GM20431 (cell line): ENCODE results near the gene AQP11.
"Not testable (repeated sequence)": the region's sequence is repeated elsewhere in the genome, so short reads cannot be mapped to it uniquely, and the experiment has no call there.

ENCODE experiments used
- in situ Hi-C: fragments of 300-500 bp; cut with MseI, MboI; formaldehyde crosslinking; loops from one replicate; pipeline ENCODE4 v1.15.0; 2020; ENCODE audit warnings: low sequenced_read_pairs; ENCODE audit not compliant: unreplicated experiment

Gene AQP11

DNA sequence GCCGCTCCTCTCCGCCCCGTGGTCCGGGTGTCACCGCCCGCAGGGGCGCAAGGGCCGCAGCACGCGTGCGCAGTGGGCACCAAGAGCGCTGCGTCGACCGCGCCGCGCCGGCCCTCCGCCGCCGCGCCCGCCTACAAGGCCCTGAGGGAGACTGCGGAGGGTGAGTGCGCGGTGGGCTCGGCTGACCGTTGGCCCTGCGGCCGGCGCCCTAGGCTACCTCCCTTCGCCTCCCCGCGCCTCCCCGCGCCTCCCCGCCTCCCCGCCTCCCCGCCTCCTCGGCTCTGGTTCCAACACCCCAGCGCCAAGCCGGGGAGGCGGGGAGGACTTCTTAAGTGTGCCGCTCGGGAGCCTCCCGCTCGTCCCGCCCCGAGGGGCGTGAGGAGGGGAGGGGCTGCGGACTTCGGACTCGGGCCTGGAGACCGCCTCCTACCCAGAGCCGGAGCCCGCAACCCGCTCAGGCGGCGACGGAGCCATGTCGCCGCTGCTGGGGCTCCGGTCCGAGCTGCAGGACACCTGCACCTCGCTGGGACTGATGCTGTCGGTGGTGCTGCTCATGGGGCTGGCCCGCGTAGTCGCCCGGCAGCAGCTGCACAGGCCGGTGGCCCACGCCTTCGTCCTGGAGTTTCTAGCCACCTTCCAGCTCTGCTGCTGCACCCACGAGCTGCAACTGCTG is at the start of gene AQP11:
TSS of gene AQP11 (plus strand) at position 433 of the 673 bp plus-strand sequence. CDS start at position 473, 40 bp downstream.
- in situ Hi-C loops, result no loop called here

DNA sequence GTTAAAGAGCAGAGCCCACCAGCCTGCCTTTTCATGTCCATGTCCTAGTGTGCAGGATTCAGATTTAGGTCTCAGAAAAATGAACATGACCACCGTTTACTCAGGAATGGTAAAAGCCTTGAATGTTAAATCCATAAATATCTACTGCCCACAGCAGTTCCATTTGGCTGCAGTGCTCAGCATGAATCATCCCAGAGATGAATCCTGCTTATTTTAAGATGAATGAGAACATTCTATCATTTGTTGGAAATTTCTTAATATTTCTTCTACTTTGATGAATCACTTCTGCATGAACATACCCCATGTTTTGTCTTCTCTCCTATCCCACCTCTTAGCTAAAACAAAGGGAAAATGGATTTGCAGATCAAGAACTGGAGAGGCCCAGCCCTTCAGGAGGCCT is 47.5 kb upstream of the AQP11 start:
- in situ Hi-C loops, result no loop called here

DNA sequence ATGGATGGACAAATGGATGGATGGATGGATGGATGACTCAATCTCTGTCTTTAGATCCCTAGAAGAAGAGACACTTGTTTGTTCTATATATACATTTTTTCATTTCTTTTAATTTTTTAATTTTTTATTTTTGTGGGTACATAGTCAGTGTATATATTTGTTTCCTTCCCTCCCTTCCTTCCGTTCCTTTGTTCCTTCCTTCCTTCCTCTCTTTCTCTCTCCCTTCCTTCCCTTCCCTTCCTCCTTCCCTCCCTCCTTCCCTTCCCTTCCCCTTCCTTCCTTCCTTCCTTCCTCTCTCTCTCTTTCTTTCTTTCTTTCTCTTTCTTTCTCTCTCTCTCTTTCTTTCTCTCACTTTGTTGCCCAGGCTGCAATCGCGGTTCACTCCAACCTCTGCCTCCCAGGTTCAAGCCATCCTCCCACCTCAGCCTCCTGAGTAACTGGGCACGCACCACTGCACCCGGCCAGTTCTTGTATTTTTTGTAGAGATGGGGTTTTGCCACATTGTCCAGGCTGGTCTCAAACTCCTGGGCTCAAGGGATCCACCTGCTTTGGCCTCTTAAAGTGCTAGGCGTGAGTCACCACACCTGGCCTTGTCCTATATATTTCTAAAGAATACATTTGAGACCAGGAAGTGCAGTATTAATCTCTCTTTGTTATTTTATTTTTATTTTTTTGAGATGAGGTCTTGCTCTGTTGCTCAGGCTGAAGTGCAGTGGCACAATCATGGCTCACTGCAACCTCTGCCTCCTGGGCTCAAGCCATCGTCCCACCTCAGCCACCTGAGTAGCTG is 42.5 kb upstream of the AQP11 start:
- in situ Hi-C loops, result no loop called here

DNA sequence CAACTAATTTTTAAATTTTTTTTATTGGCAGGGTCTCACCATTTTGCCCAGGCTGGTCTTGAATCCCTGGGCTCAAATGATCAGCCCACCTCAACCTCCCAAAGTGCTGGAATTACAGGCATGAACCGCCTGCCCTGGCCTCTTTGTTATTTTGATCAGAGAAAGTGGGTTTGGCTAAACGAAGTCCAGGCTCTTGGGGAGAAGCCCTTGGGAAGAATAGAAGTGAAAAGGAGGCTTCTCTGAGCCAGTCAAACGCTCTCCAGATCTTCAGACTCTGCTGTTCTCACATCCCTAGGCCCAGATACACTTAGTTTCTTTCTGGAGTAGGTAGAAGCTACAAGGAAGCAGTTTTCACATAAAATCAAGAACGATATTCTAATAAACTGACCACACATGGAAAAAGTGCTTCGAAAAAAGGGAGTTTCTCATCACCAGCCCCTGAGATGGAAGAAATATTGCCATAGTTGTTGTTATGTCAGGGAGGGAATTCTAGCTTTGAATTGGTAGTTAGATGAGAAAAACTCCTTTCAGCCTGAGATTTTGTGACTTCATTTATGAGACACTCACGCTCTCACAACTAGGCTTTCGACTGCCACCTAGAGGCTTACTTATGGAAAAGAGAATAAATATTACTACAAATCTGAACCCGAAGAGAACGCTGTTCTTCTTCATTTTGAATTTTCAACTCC is 41.7 kb upstream of the AQP11 start:
- in situ Hi-C loops, result no loop called here

DNA sequence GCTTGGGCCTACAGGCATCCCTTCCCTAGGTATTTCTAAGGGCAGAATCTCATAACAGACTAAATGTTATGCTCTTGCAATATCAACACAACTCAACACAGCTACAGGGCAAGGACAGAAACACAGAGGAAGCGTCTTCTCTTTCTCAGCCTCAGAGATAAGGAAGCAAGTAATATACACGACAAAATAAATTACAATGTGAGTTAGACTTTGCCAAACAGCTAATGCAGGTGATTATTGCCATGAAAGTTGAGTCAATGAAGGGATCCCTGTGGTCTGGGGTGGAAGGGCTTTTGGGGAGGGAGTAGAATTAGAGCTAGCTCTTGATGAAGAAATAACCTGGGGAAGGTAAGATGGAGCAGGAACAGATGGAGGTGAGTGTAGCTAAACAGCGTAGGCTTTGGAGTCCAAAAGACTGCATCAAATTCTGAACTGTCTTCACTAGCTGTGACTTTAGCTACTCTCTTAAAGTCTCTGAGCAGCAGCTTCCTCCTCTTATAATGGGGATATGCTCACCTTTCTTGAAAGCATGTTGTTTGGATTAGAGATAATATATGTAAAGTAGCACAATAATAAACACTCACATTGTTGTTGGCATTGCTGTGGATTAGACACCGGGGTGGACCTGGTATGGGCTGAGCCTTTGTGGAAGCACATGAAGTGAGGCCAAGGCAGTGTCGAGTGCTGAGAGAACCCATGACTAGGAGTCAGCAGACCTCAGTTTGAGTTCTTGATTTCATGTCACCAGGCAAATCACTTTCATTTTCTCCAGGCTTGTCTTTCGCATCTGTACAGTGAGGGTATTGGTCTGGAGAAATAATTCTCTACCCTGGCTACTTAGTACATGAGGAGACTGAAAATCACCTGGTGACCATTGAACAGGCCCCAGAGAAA is 41.0 kb upstream of the AQP11 start:
- in situ Hi-C loops, result no loop called here

DNA sequence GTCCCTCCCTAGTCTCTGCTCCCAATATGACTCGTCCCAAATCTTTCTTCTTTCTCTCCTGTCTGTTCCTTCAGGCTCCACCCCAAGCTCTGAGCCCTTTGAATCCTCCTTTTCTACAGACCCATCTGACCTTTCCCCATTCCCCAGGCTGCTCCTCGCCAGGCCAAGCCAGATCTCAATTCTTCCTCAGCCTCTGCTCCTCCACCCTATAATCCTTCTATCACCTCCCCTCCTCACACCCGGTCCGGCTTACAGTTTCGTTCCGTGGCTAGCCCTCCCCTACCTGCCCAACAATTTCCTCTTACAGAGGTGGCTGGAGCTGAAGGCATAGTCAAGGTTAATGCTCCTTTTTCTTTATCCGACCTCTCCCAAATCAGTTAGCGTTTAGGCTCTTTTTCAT is 38.3 kb upstream of the AQP11 start:
- in situ Hi-C loops, result loop anchor here (10.0 kb wide), 1 partner anchor 347 kb away; no protein-coding TSS in a partner anchor

DNA sequence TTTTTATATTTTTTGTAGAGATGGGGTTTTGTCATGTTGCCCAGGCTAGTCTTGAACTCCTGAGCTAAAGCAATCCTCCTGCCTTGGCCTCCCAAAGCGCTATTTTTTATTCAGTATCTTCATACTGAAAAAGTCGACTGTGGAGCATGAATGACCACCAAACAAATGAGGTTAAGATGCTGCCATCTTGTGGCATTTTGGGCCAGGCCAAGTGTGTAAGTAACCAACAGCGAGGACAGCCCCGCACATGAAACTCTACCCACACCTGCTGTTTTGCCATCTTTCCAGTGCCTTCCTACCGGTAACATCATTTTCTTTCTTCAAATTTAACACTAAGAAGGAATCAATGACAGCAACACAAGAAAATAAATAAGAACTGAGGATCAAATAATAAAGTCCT is 32.2 kb upstream of the AQP11 start:
- in situ Hi-C loops, result loop anchor here (10.0 kb wide), 1 partner anchor 353 kb away; no protein-coding TSS in a partner anchor

- in situ Hi-C loops, result loop anchor here (10.0 kb wide), 1 partner anchor 354 kb away; no protein-coding TSS in a partner anchor
Measured at GRCh38 chr11:77558380-77558779, 31.4 kb upstream of the AQP11 start.

DNA sequence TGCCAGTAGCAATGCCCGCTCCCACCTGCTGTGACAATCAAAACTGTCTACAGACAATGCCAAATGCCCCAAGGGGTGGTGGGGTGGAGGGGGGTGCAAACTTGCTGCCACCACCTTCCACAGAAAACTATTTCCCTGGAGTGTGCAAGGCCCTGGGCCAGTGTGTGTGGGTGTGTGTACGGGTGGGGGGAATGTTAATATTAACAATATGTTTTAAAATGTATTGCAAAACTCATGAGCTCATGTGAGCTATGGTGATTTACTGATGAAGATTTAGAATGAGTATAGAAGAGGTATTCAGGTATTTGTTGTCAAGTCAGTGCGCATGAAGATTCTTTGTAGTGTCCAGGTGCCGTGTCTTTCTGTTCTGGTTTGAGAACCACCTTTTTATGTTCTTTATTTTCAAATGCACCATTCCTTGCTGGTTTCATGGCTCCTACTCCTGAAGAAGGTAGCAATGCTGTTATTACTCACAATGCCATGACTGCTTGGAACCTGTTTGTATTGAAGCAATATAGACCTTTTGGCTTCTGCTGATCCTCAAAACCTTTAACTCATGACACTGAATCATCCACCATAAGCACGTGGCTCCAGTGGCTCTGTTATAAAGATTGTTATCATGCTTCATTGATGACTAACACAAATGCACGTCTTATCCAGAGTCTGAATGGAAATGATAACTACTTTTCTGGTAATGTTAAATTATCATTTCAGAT is 29.9 kb upstream of the AQP11 start:
- in situ Hi-C loops, result loop anchor here (10.0 kb wide), 1 partner anchor 355 kb away; no protein-coding TSS in a partner anchor

- in situ Hi-C loops, result no loop called here
Measured at GRCh38 chr11:77560605-77561004, 29.1 kb upstream of the AQP11 start.

GRCh38 chr11:77561257-77561656 is 28.5 kb upstream of the AQP11 start:
- in situ Hi-C loops, result no loop called here

- in situ Hi-C loops, result no loop called here
Measured at GRCh38 chr11:77568306-77568705, 21.4 kb upstream of the AQP11 start.

GRCh38 chr11:77568916-77569675 is 20.7 kb upstream of the AQP11 start:
- in situ Hi-C loops, result no loop called here

GRCh38 chr11:77569676-77570070 is 20.1 kb upstream of the AQP11 start:
- in situ Hi-C loops, result no loop called here

- in situ Hi-C loops, result not testable (repeated sequence)
Measured at GRCh38 chr11:77570896-77571295, 18.9 kb upstream of the AQP11 start.

DNA sequence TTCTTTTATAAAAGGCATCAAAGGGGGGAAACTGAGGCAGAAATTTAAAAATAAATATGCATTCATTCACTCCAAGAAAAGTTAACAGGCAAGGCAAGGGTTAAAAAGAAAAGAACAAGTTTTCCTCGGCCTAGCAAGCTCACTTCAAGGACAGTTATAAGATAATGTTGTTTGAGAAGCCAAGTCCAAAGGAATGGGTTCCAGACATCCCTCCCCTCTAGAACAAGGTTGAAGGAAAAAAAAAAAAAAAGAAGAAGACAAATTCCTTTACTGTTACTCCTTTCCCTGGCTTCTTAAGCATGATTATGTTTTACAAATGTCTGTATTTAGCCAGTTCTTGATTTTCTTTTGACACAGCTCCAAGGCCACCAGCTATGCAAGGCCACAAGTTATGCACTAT is 14.3 kb upstream of the AQP11 start:
- in situ Hi-C loops, result not testable (repeated sequence)

DNA sequence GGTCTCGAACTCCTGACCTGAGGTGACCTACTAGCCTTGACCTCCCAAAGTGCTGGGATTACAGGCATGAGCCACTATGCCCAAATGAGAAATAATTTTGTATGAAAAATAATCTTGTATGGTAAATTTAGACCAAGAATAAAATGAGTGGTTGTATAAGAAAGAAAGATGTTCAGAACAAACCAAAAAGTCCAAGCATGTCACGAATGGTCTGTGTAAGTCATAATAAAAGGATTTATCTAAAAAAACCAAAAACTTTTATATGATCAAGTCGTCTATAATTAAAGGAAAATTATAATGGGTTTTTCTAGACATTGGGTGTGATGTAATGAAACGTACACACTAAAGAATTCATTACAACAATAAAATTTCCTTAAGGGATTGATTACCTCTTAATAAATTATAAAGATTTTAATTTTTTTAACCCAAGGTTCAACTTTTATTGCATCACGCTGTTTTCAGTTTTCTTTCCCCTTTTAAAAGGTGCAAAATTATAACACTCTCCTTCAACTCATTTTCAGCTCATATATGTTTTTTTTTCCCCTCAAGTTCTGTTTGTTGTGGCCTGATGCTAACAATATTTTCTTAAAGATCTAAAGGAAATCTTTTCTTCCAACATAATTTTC is 8.9 kb upstream of the AQP11 start:
- in situ Hi-C loops, result no loop called here

DNA sequence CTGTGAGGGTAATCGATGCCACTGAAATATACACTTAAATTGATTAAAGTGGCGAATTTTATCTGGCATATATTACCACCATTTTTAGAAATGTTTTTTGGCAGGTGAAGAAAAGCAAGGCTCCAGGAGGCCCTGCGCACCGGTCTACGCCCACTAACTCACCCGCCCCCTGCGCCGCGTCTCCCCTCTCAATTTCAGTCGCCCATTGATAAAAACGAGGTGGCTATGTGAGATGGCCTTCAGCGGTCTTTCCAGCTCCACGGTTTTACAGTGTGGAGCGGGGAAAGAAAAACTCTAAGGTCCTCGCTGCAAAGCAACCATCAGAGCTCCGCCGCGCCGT is 602 bp upstream of the AQP11 start:
- in situ Hi-C loops, result no loop called here
